Fibroblast of skin of scalp (primary cell): ENCODE results near the gene SLCO1C1.

Experiments
- DNase-seq: peaks from one replicate; pipeline ENCODE4 v3.0.0-alpha.2; 2013

The SLCO1C1 gene

GRCh38 chr12:20798554-20798953, 103.4 kb downstream of the SLCO1C1 start:
- peak; percentile 54 for DNase-seq

GRCh38 chr12:20800160-20800559, 105.0 kb downstream of the SLCO1C1 start:
- DNase-seq = no peak

- DNase-seq = no peak
These were observed 105.9 kb downstream of the SLCO1C1 start for GRCh38 chr12:20801035-20801434.
